Activated T-helper 2 cell treated with anti-CD3 and anti-CD28 coated beads, Interferon-gamma antibody, Interleukin-2, Interleukin-4, amounts not matched to agents 10 μg/mL and 5 μg/mL and 100 μg/mL, durations not matched to agents 14 hours and 24 hours and 36 hours (primary cell): ENCODE data around the gene KCTD5. TPM values are rescaled to one million over a fixed set of nuclear protein-coding genes. Genes with fewer than 3 reads are reported as not detected.

ENCODE experiments used
- DNase-seq: peaks from one replicate; pipeline ENCODE4 v3.0.0; 2021; ENCODE audit warnings: low spot score
- H3K27ac Mint-ChIP-seq: one replicate; pipeline ENCODE4 v1.8.0; 2021; ENCODE audit warnings: mixed read lengths
- H3K27me3 Mint-ChIP-seq: one replicate; pipeline ENCODE4 v1.8.0; 2021; ENCODE audit warnings: low read depth, mixed read lengths
- H3K36me3 Mint-ChIP-seq: one replicate; pipeline ENCODE4 v1.8.0; 2021; ENCODE audit warnings: low read depth, mixed read lengths
- H3K4me1 Mint-ChIP-seq: one replicate; pipeline ENCODE4 v1.8.0; 2021; ENCODE audit warnings: low read depth, mixed read lengths
- H3K4me3 Mint-ChIP-seq: one replicate; pipeline ENCODE4 v1.8.0; 2021; ENCODE audit warnings: low read depth, mild to moderate bottlenecking, moderate library complexity, mixed read lengths
- H3K9me3 Mint-ChIP-seq: one replicate; pipeline ENCODE4 v1.8.0; 2021; ENCODE audit warnings: mixed read lengths
- intact Hi-C: fragments of 100-400 bp; cut with micrococcal nuclease; formaldehyde crosslinking; loops from one replicate; pipeline ENCODE4 v1.15.1; 2023
- total RNA-seq: library from RNA; stranded (reverse); gene quantifications from 2 replicates; pipeline ENCODE4 v1.2.3, GENCODE V29; 2022

The KCTD5 gene
- total RNA-seq, 1 donor from 2014 or later, result 65.5 TPM

- Mint-ChIP-seq H3K27ac (no peak overlapping the region), H3K9me3 (no peaks in the 10 kb centered on the region), H3K4me1 (peaks cover 4% of the 10 kb centered on the region), H3K4me3 (no peak overlapping the region), H3K36me3 (peaks cover 9% of the 10 kb centered on the region), H3K27me3 (no peaks in the 10 kb centered on the region)
- no peak for DNase-seq
- intact Hi-C loops, result no loop called here
These were observed 28.4 kb downstream of the KCTD5 start for GRCh38 chr16:2710711-2711231.

- H3K4me3 Mint-ChIP-seq, result no peak overlapping the region
These were observed 29.2 kb downstream of the KCTD5 start for GRCh38 chr16:2711370-2712062.

GRCh38 chr16:2712063-2712441, 29.7 kb downstream of the KCTD5 start:
- intact Hi-C loops, result no loop called here
- DNase-seq, result no peak
- Mint-ChIP-seq H3K27me3 (no peaks in the 10 kb centered on the region), H3K36me3 (peaks cover 9% of the 10 kb centered on the region), H3K27ac (no peak overlapping the region), H3K4me3 (no peak overlapping the region), H3K9me3 (no peaks in the 10 kb centered on the region), H3K4me1 (peaks cover 7% of the 10 kb centered on the region)

More at GRCh38 chr16:2711370-2712062, 29.2 kb downstream of the KCTD5 start:
- Mint-ChIP-seq H3K36me3 (peaks cover 9% of the 10 kb centered on the region), H3K27ac (no peak overlapping the region), H3K27me3 (no peaks in the 10 kb centered on the region), H3K4me1 (peaks cover 7% of the 10 kb centered on the region), H3K9me3 (no peaks in the 10 kb centered on the region)
- no peak for DNase-seq
- intact Hi-C loops, result no loop called here

- intact Hi-C loops, result no loop called here
- Mint-ChIP-seq H3K9me3 (no peaks in the 10 kb centered on the region), H3K27me3 (no peaks in the 10 kb centered on the region), H3K4me1 (peaks cover 7% of the 10 kb centered on the region), H3K27ac (no peak overlapping the region), H3K36me3 (peaks cover 7% of the 10 kb centered on the region), H3K4me3 (no peak overlapping the region)
- DNase-seq, result no peak
These were observed 30.2 kb downstream of the KCTD5 start for GRCh38 chr16:2712546-2712945.

- DNase-seq, result no peak
- intact Hi-C loops, result no loop called here
- H3K27ac Mint-ChIP-seq, result no peak overlapping the region
- no peaks in the 10 kb centered on the region for H3K27me3 Mint-ChIP-seq
- H3K4me3 Mint-ChIP-seq, result no peak overlapping the region
- H3K4me1 Mint-ChIP-seq, result peaks cover 7% of the 10 kb centered on the region
- peaks cover under 1% of the 10 kb centered on the region for H3K36me3 Mint-ChIP-seq
- no peaks in the 10 kb centered on the region for H3K9me3 Mint-ChIP-seq
These were observed 31.2 kb downstream of the KCTD5 start for GRCh38 chr16:2713523-2713922.

GRCh38 chr16:2713985-2714774, 31.9 kb downstream of the KCTD5 start:
- H3K27me3 Mint-ChIP-seq, result no peaks in the 10 kb centered on the region
- H3K4me3 Mint-ChIP-seq, result no peak overlapping the region
- no peaks in the 10 kb centered on the region for H3K36me3 Mint-ChIP-seq
- no peak for DNase-seq
- no peak overlapping the region for H3K27ac Mint-ChIP-seq
- no peaks in the 10 kb centered on the region for H3K9me3 Mint-ChIP-seq
- H3K4me1 Mint-ChIP-seq, result peaks cover 7% of the 10 kb centered on the region
- intact Hi-C loops, result no loop called here

- intact Hi-C loops, result no loop called here
- DNase-seq, result no peak
- H3K36me3 Mint-ChIP-seq, result no peaks in the 10 kb centered on the region
- H3K27ac Mint-ChIP-seq, result no peak overlapping the region
- H3K9me3 Mint-ChIP-seq, result no peaks in the 10 kb centered on the region
- peaks cover 7% of the 10 kb centered on the region for H3K4me1 Mint-ChIP-seq
- H3K27me3 Mint-ChIP-seq, result no peaks in the 10 kb centered on the region
- no peak overlapping the region for H3K4me3 Mint-ChIP-seq
These were observed 32.7 kb downstream of the KCTD5 start for GRCh38 chr16:2715064-2715463.

GRCh38 chr16:2715519-2715918, 33.2 kb downstream of the KCTD5 start:
- Mint-ChIP-seq H3K4me3 (no peak overlapping the region), H3K27ac (no peak overlapping the region), H3K4me1 (peaks cover 7% of the 10 kb centered on the region), H3K36me3 (no peaks in the 10 kb centered on the region), H3K27me3 (no peaks in the 10 kb centered on the region), H3K9me3 (no peaks in the 10 kb centered on the region)
- intact Hi-C loops, result no loop called here
- DNase-seq, result peak; percentile 81

GRCh38 chr16:2715966-2716885, 33.9 kb downstream of the KCTD5 start:
- Mint-ChIP-seq H3K27me3 (no peaks in the 10 kb centered on the region), H3K4me3 (peak overlapping the region; percentile 8), H3K9me3 (no peaks in the 10 kb centered on the region), H3K4me1 (peaks cover 7% of the 10 kb centered on the region), H3K27ac (no peak overlapping the region), H3K36me3 (no peaks in the 10 kb centered on the region)
- DNase-seq, result no peak
- intact Hi-C loops, result no loop called here

GRCh38 chr16:2716948-2717347, 34.6 kb downstream of the KCTD5 start:
- no peak for DNase-seq
- no peak overlapping the region for H3K27ac Mint-ChIP-seq
- no peaks in the 10 kb centered on the region for H3K27me3 Mint-ChIP-seq
- H3K36me3 Mint-ChIP-seq, result no peaks in the 10 kb centered on the region
- peaks cover 7% of the 10 kb centered on the region for H3K4me1 Mint-ChIP-seq
- intact Hi-C loops, result no loop called here
- H3K4me3 Mint-ChIP-seq, result no peak overlapping the region
- H3K9me3 Mint-ChIP-seq, result no peaks in the 10 kb centered on the region

GRCh38 chr16:2717383-2718263, 35.3 kb downstream of the KCTD5 start:
- Mint-ChIP-seq H3K36me3 (no peaks in the 10 kb centered on the region), H3K27ac (no peak overlapping the region), H3K4me3 (peak overlapping the region; percentile 37), H3K27me3 (no peaks in the 10 kb centered on the region), H3K4me1 (peaks cover 7% of the 10 kb centered on the region), H3K9me3 (no peaks in the 10 kb centered on the region)
- DNase-seq, result no peak
- intact Hi-C loops, result no loop called here
